GM21390 (cell line): ENCODE measurements around the gene RNF31.

Experiments
- ATAC-seq: cut with Tn5 transposase; IDR thresholded peaks from one replicate; pipeline ENCODE4 v1.9.1; 2021; ENCODE audit not compliant: unreplicated experiment

Gene RNF31

DNA sequence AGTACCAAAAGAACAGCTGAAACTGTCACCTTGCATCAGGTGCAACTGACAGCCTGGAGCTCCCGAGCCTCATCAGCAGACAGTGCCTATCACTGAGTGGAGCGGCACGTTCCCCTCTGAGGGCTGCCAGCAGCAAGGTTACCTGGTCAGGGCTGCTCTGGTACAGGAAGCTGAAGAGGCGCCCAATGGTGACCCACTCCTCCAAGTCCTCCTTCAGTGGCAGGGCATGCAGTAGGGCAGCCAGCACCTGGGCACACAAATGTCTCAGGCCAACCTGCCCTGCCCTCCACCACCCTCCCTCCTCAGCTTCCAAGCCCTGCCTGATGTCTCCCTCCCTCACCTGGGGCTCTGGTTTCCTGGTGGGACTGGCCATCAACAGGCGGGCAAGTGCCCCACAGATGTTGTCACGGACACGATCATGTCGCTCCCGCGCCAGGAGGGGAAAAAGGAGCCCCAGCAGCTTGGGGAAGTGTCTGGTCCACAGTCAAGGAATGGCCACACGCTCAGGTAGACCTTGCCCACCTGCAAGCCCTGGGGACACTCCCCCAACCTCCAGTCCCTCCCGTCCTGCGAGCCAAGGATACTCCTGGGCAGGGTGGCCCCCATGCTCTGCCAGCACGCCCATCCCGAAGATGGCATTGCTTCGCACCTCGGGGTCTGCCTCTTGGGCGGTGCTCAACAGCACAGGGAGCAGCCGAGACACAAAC lies 34.2 kb downstream of the RNF31 start:
- no peak for ATAC-seq

DNA sequence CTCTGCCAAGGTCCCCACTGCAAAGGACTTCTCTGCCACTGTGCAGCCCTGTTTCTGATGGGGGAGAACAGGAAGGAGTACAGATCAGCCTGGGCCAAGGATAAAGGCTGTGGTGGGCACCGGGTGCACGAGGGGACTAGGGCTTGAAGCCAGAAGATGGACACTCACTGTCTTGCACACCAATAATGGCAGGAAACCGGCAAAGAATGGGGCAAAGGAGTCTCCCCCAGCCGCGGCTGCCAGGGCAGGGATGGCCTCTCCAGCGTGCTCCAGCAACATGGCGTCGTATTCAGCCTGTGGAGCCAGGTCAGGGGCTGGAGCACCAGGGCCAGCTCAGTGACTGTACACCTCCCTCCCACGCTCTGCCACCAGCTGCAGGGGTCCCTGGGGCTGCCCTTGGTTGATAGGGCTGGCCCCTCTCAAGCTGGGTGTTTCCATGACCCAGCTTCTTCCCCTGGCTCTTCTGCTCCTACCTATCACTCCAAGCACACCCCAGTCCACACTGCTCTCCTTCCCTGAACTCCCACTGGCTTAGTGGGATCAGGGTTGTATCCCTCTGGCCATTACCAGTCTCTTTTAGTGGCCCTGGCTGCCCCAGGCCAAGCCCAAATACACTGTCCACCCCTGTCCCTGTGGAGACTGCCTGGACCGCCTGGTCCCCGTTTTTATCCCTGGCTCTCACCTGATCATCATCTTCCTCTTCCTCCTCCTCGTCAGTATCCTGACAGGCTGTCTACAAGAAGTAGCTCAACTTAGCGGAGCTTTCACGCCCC lies 35.0 kb downstream of the RNF31 start:
- no peak for ATAC-seq

DNA sequence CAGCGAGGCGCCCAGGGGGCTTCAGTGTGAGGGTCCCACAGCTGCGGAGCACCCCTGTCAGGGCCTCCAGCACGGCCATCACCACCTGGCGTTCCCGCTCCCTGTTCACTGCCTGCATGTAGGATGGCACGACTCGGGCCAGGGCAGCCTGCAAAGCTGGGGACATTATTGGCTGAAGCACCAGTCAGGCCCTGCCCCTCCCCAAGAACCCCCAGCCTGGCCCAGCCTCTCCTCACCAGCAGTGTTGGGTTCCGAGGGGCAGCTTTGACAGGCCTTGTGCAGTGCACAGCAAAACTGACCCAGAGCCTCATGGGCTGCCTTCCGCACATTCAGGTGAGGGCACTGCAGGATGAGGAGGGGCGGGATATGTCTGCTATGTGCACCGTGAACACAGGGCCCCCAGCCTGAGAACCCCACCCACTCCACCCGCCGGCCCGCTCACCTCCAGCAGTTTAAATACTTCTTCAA lies 35.8 kb downstream of the RNF31 start:
- no peak for ATAC-seq

DNA sequence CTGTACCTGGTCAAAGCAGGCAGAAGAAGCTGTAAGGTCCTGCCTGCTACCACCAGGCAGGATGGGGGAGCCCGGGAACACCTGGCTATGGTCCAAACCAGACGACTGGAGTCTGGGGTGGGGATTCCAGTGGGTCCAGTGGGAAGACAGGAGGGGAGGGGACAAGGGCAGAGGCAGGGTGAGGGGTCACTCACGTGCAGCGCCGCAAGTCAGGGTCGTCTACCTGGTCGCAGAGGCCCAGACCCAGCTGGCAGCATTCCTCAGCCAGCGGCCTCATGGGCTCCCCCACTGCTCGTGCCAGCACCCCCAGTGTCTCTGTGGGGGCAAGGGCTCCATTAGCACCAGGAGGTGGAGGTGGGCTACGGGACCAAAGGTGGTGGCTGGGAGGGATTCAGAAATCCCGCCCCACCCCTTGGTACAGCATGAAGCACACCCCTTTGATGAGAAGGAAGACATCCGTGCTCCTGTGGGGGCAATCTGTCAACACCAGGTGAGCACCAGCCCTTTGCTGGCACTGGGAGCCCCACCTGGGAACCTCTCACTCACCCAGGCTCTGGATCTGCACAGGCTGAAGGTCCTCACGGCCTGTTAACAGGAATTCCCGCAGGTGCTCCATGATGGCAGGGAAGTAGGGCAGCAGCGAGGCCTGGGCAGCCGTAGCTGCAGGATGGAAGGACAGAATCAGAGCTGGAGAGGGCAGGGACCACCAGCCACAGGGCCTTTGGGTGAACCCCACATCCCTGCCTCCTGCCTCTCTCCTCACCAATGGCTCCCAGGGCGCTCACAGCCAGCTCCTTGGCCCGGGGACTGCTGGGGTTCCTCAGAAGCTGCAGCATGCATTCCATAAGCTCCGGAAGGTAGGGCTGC lies 37.0 kb downstream of the RNF31 start:
- no peak for ATAC-seq

GRCh38 chr14:24185026-24185425 lies 37.7 kb downstream of the RNF31 start:
- no peak for ATAC-seq

DNA sequence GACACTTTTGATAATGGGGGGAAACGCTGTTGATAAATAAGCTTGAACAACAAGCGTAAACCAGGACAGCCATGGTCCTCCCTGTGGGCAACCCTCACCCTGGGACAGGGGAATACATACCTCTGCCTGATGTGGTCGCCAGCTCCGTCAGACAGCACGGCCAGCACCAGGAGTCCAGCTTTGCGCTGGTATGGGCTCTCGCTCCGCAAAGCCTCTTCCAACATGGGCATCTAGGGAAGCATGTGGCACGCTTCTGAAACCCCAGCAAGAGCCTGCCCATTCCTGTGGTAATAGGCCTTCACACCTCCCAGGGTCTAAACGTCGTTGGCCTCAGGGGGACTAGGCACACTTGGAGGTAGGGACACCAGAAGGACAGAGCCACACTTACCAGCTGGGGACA lies 38.4 kb downstream of the RNF31 start:
- ATAC-seq: no peak

GRCh38 chr14:24186831-24187538 lies 39.7 kb downstream of the RNF31 start:
- ATAC-seq: no peak

GRCh38 chr14:24187539-24187915 lies 40.2 kb downstream of the RNF31 start:
- ATAC-seq: no peak

- peak; percentile 78 for ATAC-seq
Observed at GRCh38 chr14:24188251-24189058, 41.2 kb downstream of the RNF31 start, which contains the start of gene IPO4. IPO4 (minus strand) TSS chr14:24188816; CDS start chr14:24188787, 29 bp downstream.

GRCh38 chr14:24189059-24189375 lies 41.7 kb downstream of the RNF31 start:
- ATAC-seq: no peak

DNA sequence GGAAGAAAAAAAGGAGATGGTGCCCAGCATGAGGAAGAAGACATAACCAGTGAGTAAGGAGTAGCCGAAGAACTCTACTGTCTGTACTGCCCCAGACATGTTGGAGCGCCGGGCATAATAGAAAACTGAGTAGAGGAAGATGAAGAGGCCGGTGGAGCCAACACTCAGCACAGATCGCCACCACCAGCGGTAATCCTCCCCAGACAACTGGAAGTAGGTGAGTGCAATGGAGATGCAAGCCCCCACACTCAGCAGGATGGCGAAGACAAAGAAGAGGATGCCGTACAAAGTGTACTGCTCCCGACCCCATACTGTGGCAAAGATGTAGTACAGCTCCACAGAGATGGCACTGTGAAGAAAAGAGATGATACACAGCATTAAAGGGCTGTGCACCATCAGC lies 42.2 kb downstream of the RNF31 start:
- no peak for ATAC-seq

GRCh38 chr14:24190416-24190815 lies 43.1 kb downstream of the RNF31 start:
- no peak for ATAC-seq

GRCh38 chr14:24192933-24193332 lies 45.6 kb downstream of the RNF31 start:
- no peak for ATAC-seq

DNA sequence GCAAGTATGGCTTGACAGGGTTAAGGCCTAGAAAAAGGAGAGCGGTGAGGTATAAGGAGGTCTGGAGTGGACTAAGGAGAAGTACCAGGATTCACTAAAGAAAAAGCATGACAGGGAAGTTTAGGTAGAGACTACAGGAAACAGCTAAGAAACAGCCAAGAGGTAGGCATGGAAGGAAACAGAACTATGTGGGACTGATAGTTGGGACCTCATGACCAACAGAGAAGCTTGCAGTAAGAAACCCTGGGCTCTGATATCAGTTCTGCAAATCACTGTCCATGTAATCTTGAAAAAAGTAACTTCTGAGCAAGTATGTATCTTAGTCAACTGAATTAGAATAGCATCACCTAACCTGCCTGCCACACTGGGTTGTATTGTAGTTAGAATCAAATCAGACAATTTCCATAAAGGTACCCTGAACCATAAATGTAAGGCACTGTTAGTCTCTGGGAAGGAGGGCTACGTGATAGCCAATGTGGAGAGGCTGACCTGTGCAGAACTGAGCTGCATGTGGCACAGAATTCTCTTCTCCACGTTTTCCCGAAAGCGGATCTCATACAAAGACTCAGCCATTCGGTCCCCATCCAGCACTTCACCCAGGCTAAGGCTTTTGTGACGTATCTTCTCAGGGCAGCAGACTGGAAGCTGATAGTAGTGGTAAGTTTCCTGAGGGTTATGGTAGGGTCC lies 47.0 kb downstream of the RNF31 start:
- no peak for ATAC-seq

DNA sequence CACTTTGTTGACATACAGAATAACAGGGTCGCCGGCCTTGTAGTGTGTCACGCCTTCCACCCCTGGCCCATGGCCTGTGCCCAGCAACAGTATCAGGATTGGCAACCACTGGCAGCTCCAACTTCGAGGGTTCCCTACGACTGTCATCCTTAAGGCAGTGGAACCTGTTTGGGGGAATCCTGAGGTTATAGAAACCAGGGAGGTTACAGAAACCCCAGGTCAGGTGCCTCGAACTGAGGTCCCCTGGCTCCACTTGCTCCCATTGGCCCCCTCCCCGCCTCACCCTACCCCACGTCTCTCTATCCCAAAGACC lies 47.5 kb downstream of the RNF31 start:
- ATAC-seq: no peak

DNA sequence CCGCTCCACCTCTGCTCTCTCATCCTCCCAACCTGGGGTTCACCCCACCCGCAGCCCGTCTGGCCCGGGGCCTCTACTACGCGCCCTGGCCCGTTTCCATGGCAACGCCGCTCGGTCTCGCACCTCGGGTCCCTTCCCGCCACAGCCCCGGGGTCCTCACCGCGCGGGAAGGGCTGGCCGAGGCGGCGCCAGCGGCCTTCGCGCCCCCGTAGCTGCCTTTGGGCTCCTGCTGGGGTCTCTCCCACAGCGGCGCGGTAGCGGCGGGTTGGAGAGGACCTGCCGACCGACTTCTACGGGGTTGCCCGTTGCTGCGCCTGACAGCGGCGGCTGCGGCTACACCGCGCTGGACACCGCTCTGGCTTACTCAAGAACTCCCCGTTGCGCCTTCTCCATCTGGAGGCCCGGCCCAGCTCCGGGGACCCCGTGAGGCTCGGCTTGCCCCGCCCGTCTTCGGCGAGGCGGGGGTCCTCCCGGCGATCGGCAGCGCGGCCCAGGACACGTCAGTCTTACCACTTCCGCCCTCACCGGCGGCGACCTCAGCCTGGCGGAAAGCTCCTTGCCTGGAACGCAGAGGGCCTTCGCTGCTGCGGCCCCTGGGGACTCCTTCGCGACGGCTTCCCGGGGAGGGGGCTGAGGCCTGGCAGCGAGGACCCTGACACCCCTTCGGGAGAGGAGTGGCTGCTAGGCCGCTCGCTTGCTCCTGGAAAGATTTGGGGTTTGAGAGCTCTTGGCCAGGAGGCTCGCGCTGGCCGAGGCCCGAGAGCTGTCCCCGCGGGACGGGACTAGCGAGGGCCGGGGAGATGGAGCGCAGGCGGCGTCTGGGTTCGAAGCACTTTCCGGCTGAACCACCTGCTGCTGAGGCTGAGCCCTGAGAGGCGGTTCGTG lies 48.1 kb downstream of the RNF31 start, which contains the start of gene TM9SF1:
TSS of gene TM9SF1 (minus strand) at position 256 of the 885 bp plus-strand sequence. CDS start 422 bp downstream, outside the sequence.
- peak; percentile 81 for ATAC-seq

DNA sequence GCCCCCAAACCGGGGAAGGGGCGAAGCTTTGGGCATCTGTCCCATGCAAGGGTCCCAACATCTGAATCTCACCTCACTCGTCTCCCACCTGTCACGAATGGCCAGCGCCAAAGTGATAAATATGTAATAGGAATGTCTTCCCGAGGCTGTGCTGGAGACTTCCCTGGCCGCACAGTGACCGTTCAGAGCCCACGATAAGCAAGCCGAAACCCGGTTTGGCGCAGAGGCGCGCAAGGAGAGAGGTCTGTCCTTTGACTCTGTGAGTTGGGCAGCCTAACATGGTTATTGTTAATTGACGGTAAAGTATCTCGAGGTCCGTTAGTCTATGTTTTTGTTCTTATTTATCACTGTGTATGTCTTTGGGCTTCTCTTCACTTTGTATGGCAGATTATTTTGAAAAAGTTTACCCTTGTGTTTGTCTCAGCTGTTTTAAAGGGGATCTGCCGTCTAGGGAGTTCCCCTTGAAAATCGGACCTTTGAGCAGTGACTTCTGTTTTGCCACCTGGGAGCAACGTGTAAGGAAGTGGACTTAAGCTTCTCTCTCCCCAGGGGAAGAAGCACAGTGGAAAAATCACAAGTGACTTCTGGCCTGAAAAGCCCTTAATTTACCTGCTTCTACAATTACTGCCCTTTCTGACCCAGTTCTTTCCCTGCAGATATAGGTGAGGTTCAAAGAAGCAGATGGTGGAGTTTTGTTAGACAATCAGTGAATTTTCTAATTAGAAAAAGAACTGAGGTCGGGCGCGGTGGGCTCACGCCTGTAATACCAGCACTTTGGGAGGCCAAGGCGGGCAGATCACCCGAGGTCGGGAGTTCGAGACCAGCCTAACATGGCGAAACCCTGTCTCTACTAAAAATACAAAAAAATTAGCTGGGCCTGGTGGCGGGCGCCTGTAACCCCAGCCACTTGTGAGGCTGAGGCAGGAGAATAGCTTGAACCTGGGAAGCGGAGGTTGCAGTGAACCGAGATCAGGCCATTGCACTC lies 49.1 kb downstream of the RNF31 start:
- peak; percentile 23 for ATAC-seq
